Panc1 (cell line): ENCODE measurements around the gene UGT1A5. TPM values are rescaled to one million over a fixed set of nuclear protein-coding genes. Genes with fewer than 3 reads are reported as not detected.
A peak's percentile ranks its signal among the peaks of the same experiment; 100 is the strongest.

ENCODE experiments used
- ATAC-seq: fragments of 200-7000 bp; cut with Tn5 transposase; 2 replicates; pipeline ENCODE4 v1.9.1; 2020; ENCODE audit warnings: mild to moderate bottlenecking, moderate library complexity
- BruUV-seq: library from RNA; stranded (reverse); fragments of 400-500 nt; replicated peaks from 2 replicates; lab custom pipeline; 2021; lab: Mats Ljungman, UMichigan
- CTCF ChIA-PET: fragments of 300-600 bp; sonication (Branson Sonifier 250); formaldehyde crosslinking; loops from one replicate; lab custom pipeline; 2022; ENCODE audit warnings: antibody characterized with exemption; lab: Charles Lee
- POLR2A ChIA-PET: fragments of 300-600 bp; sonication (Branson Sonifier 250); formaldehyde crosslinking; loops from one replicate; lab custom pipeline; 2022; ENCODE audit warnings: antibody characterized with exemption; lab: Charles Lee
- DNase-seq: peaks from one replicate; pipeline ENCODE4 v3.0.0-alpha.2; 2010; ENCODE audit warnings: low read depth, low spot score
- H3K27ac ChIP-seq: 2 replicates; pipeline ENCODE4 v1.5.1; 2011; ENCODE audit warnings: mild to moderate bottlenecking, low read length, inconsistent platforms
- H3K27me3 ChIP-seq: fragments of 200-500 bp; sonication (Bioruptor generic); 2 replicates; pipeline ENCODE4 v1.6.0; 2014; ENCODE audit warnings: low read length, inconsistent platforms; ENCODE audit not compliant: control insufficient read depth, insufficient read depth
- H3K36me3 ChIP-seq: fragments of 200-500 bp; sonication (Bioruptor generic); 2 replicates; pipeline ENCODE4 v1.5.1; 2014; ENCODE audit warnings: inconsistent platforms, mild to moderate bottlenecking, low read length, moderate library complexity; ENCODE audit not compliant: control insufficient read depth, insufficient read depth
- H3K4me1 ChIP-seq: 2 replicates; pipeline ENCODE4 v1.5.1; 2011; ENCODE audit warnings: inconsistent platforms, mild to moderate bottlenecking, low read length, moderate library complexity; ENCODE audit not compliant: control insufficient read depth, insufficient read depth
- H3K4me3 ChIP-seq, 2 experiments: 2 replicates each; pipeline ENCODE4 v1.5.1; 2011 to 2012; ENCODE audit warnings: low read depth in 2 of 2, low read length in 2 of 2, mild to moderate bottlenecking in 2 of 2, inconsistent platforms in 1 of 2, moderate library complexity in 1 of 2
- H3K9me3 ChIP-seq: fragments of 200-500 bp; sonication (Bioruptor generic); 2 replicates; pipeline ENCODE4 v1.5.1; 2014; ENCODE audit warnings: low read depth, mild to moderate bottlenecking, inconsistent platforms, low read length, moderate library complexity; ENCODE audit not compliant: control insufficient read depth, insufficient read depth
- CTCF ChIP-seq: fragments of 450-650 bp; IDR thresholded peaks from 2 replicates; pipeline ENCODE4 v1.5.1; 2017; ENCODE audit warnings: mild to moderate bottlenecking
- POLR2AphosphoS5 ChIP-seq: IDR thresholded peaks from 2 replicates; pipeline ENCODE4 v1.6.1; 2012; ENCODE audit warnings: mild to moderate bottlenecking, low read depth, low read length, moderate library complexity
- REST ChIP-seq, 2 experiments: IDR thresholded peaks; 2 replicates each; pipeline ENCODE4 v1.6.1; 2011 to 2012; ENCODE audit warnings: low read depth in 2 of 2, control low read depth in 1 of 2, low read length in 1 of 2, mild to moderate bottlenecking in 1 of 2, moderate library complexity in 1 of 2; ENCODE audit not compliant: insufficient read depth in 1 of 2
- SIN3A ChIP-seq: IDR thresholded peaks from 2 replicates; pipeline ENCODE4 v1.6.1; 2012; ENCODE audit warnings: low read depth, mild to moderate bottlenecking, low read length, moderate library complexity, borderline replicate concordance; ENCODE audit not compliant: insufficient read depth
- TCF7L2 ChIP-seq: IDR thresholded peaks from 2 replicates; pipeline ENCODE4 v1.6.1; 2011; ENCODE audit warnings: mild to moderate bottlenecking, low read depth, low read length, inconsistent platforms
- in situ Hi-C: cut with HindIII; loops from 2 replicates; pipeline ENCODE4 v1.10.0; 2016; ENCODE audit warnings: low sequenced_read_pairs, low pct_unique_long_range_greater_than_20kb
- intact Hi-C: fragments of 100-400 bp; cut with micrococcal nuclease; formaldehyde crosslinking; loops from one replicate; pipeline ENCODE4 v1.10.0; 2022; ENCODE audit not compliant: unreplicated experiment
- total RNA-seq: library from RNA; stranded (reverse); gene quantifications from one replicate; pipeline ENCODE4 v1.2.1, GENCODE V29; 2021; ENCODE audit not compliant: unreplicated experiment

The UGT1A5 gene
- total RNA-seq, 1 experiment from 2014 or later: not detected

GRCh38 chr2:233793465-233794127, 80.9 kb downstream of the UGT1A5 start:
- no peak overlapping the region for H3K27ac ChIP-seq
- TF ChIP-seq TCF7L2 (no peak), POLR2AphosphoS5 (no peak), CTCF (no peak), SIN3A (no peak), REST (IDR thresholded peaks at IDR 0.05; ENCODE audit: insufficient read depth in 1 of 2, low read depth in 2 of 2, low read length in 1 of 2) (no peak)
- no peaks in the 10 kb centered on the region for H3K4me1 ChIP-seq
- ATAC-seq: 0 out of 2 replicates have a peak, but pooled peaks have one; percentile 26
- ChIA-PET POLR2A (no interaction called here), CTCF (no interaction called here)
- intact Hi-C loops (no loop called here), in situ Hi-C loops (no loop called here)
- DNase-seq: no peak
- H3K36me3 ChIP-seq: no peaks in the 10 kb centered on the region
- no TSS peak for BruUV-seq
- no peaks in the 10 kb centered on the region for H3K27me3 ChIP-seq
- no peaks in the 10 kb centered on the region for H3K9me3 ChIP-seq
- no peak overlapping the region for H3K4me3 ChIP-seq

GRCh38 chr2:233794128-233794658, 81.5 kb downstream of the UGT1A5 start:
- ATAC-seq: no peak
- no peaks in the 10 kb centered on the region for H3K9me3 ChIP-seq
- DNase-seq: no peak
- BruUV-seq: no TSS peak
- no peaks in the 10 kb centered on the region for H3K36me3 ChIP-seq
- TF ChIP-seq POLR2AphosphoS5 (no peak), SIN3A (no peak), CTCF (no peak), TCF7L2 (no peak), REST (IDR thresholded peaks at IDR 0.05; ENCODE audit: insufficient read depth in 1 of 2, low read depth in 2 of 2, low read length in 1 of 2) (no peak)
- intact Hi-C loops (no loop called here), in situ Hi-C loops (no loop called here)
- H3K27me3 ChIP-seq: no peaks in the 10 kb centered on the region
- H3K4me3 ChIP-seq: no peak overlapping the region
- POLR2A ChIA-PET: no interaction called here
- no peaks in the 10 kb centered on the region for H3K4me1 ChIP-seq
- CTCF ChIA-PET: no interaction called here
- H3K27ac ChIP-seq: no peak overlapping the region
